H1 (cell line): ENCODE results near the gene ZMIZ1. TPM values are rescaled to one million over a fixed set of nuclear protein-coding genes. Genes with fewer than 3 reads are reported as not detected.
A peak's percentile ranks its signal among the peaks of the same experiment; 100 is the strongest.

Experiments
- ASH2L ChIP-seq: fragments of 200-600, 300-600 bp; sonication (generic); IDR thresholded peaks from one replicate; pipeline ENCODE4 v1.7.1; 2017; ENCODE audit warnings: low read length
- ATF2 ChIP-seq: IDR thresholded peaks from 2 replicates; pipeline ENCODE4 v1.6.1; 2012; ENCODE audit warnings: low read length, inconsistent platforms
- HDAC6 ChIP-seq: IDR thresholded peaks from one replicate; pipeline ENCODE4 v1.7.1; 2012; ENCODE audit warnings: low read depth, mild to moderate bottlenecking, inconsistent platforms, low read length, moderate library complexity
- MAX ChIP-seq: IDR thresholded peaks from 2 replicates; pipeline ENCODE4 v1.6.1; 2012; ENCODE audit warnings: inconsistent platforms
- RNF2 ChIP-seq: fragments of 200-900, 300-1000 bp; sonication (generic); IDR thresholded peaks from 2 replicates; pipeline ENCODE4 v1.7.1; 2016; ENCODE audit warnings: borderline replicate concordance, low read depth, mild to moderate bottlenecking, antibody characterized with exemption, low read length; ENCODE audit not compliant: poor library complexity, severe bottlenecking; ENCODE audit errors: missing control alignments
- SIX5 ChIP-seq: IDR thresholded peaks from 2 replicates; pipeline ENCODE4 v1.6.1; 2011; ENCODE audit warnings: mild to moderate bottlenecking, low read depth, low read length
- SP1 ChIP-seq: IDR thresholded peaks from 2 replicates; pipeline ENCODE4 v1.6.1; 2011; ENCODE audit warnings: low read depth, low read length
- SP4 ChIP-seq: IDR thresholded peaks from 2 replicates; pipeline ENCODE4 v1.6.1; 2012; ENCODE audit warnings: low read length, inconsistent platforms
- TAF7 ChIP-seq: optimal IDR thresholded peaks from 2 replicates; pipeline ENCODE3; 2011; ENCODE audit warnings: low read depth, mild to moderate bottlenecking, inconsistent platforms, low read length, moderate library complexity, borderline replicate concordance
- TBP ChIP-seq: IDR thresholded peaks from 2 replicates; pipeline ENCODE4 v1.6.1; 2011; ENCODE audit warnings: low read depth, low read length, improper control_type of control experiment
- TCF12 ChIP-seq: IDR thresholded peaks from 2 replicates; pipeline ENCODE4 v1.6.1; 2011; ENCODE audit warnings: low read depth, mild to moderate bottlenecking, low read length
- polyA plus RNA-seq, 7 experiments: library from polyadenylated mRNA; depleted of rRNA in 3 of 7; stranded (reverse) in 5 of 7; unstranded in 2 of 7; fragments of >200 nt in 5 of 7; fragments of 200-250 nt in 2 of 7; gene quantifications; 1 replicate in 5 of 7; 2 replicates in 1 of 7; 4 replicates in 1 of 7; pipeline versions ENCODE4 v1.2.1 to v1.2.3, GENCODE V29; 2011 to 2013; ENCODE audit warnings: missing spikeins in 2 of 7, mixed read lengths in 2 of 7
- total RNA-seq: library from RNA; stranded (reverse); fragmentation: NEBNext Ultra II Directional; extraction: Animal tissue kit (Norgen Biotek cat#: 25700); gene quantifications from 2 replicates; pipeline ENCODE4 v1.2.1, GENCODE V29; 2021

Gene ZMIZ1
- total and polyA plus RNA-seq, 2 of the 8 experiments (the other 6 are each of a cell fraction or from before 2014, with no cell fraction given): 8.1 to 28.0 TPM

GRCh38 chr10:79230328-79230830 is 161.6 kb downstream of the ZMIZ1 start (continued):
- TF ChIP-seq RNF2 (no peak), SP1 (0 out of 2 replicates have a peak, but pooled peaks have one; percentile 24), ASH2L (no peak), ATF2 (peak; percentile 75; the same call in 1 of the 2 replicates), TAF7 (no peak), SIX5 (no peak), SP4 (no peak), TCF12 (no peak), HDAC6 (no peak), TBP (peak; percentile 52), MAX (peak; percentile 75)
